CD4-positive, alpha-beta memory T cell (primary cell): Measurements from ENCODE around the gene PRR19. TPM values are rescaled to one million over a fixed set of nuclear protein-coding genes. Genes with fewer than 3 reads are reported as not detected.

Experiments used
- CTCF ChIA-PET: fragments of 350-600 bp; sonication (Branson Sonifier 250); formaldehyde crosslinking; loops from one replicate; lab custom pipeline; 2021; ENCODE audit warnings: inconsistent platforms; ENCODE audit not compliant: partially characterized antibody; lab: Charles Lee
- POLR2A ChIA-PET: fragments of 350-600 bp; sonication (Branson Sonifier 250); formaldehyde crosslinking; loops from one replicate; lab custom pipeline; 2021; ENCODE audit not compliant: partially characterized antibody; lab: Charles Lee
- DNase-seq, 5 donors: peaks; one replicate each; pipeline versions ENCODE4 v3.0.0 to v3.0.0-alpha.2; 2020 to 2022; ENCODE audit warnings: mixed read lengths in 1 of 5
- H3K27ac ChIP-seq: one replicate; pipeline ENCODE4 v1.7.0; 2013; ENCODE audit warnings: low read depth, low read length
- H3K27me3 ChIP-seq: 2 replicates; pipeline ENCODE4 v1.7.0; 2013; ENCODE audit warnings: mild to moderate bottlenecking, low read length, moderate library complexity; ENCODE audit not compliant: insufficient read depth
- H3K36me3 ChIP-seq: 2 replicates; pipeline ENCODE4 v1.7.0; 2013; ENCODE audit warnings: mild to moderate bottlenecking, low read length, moderate library complexity; ENCODE audit not compliant: insufficient read depth
- H3K4me1 ChIP-seq: 2 replicates; pipeline ENCODE4 v1.7.0; 2013; ENCODE audit warnings: mild to moderate bottlenecking, low read length, moderate library complexity; ENCODE audit not compliant: insufficient read depth
- H3K4me3 ChIP-seq, 2 donors: one replicate each; pipeline ENCODE4 v1.7.0; 2013; ENCODE audit warnings: low read length in 2 of 2, mild to moderate bottlenecking in 1 of 2
- H3K9me3 ChIP-seq, 2 donors: one replicate each; pipeline ENCODE4 v1.7.0; 2013; ENCODE audit warnings: low read length in 2 of 2, control low read depth in 1 of 2; ENCODE audit not compliant: control insufficient read depth in 1 of 2
- H3K27ac Mint-ChIP-seq, 7 donors: one replicate each; pipeline ENCODE4 v1.8.0; 2020 to 2021; ENCODE audit warnings: mixed read lengths in 7 of 7, mild to moderate bottlenecking in 6 of 7, inconsistent platforms in 3 of 7, moderate library complexity in 3 of 7
- H3K27me3 Mint-ChIP-seq, 2 donors: one replicate each; pipeline ENCODE4 v1.8.0; 2020 to 2021; ENCODE audit warnings: mixed read lengths in 2 of 2
- H3K36me3 Mint-ChIP-seq, 2 donors: one replicate each; pipeline ENCODE4 v1.8.0; 2020 to 2021; ENCODE audit warnings: mixed read lengths in 2 of 2, inconsistent platforms in 1 of 2, mild to moderate bottlenecking in 1 of 2
- H3K4me1 Mint-ChIP-seq, 4 donors: one replicate each; pipeline ENCODE4 v1.8.0; 2020 to 2021; ENCODE audit warnings: mixed read lengths in 4 of 4, mild to moderate bottlenecking in 1 of 4
- H3K4me3 Mint-ChIP-seq, 8 donors: one replicate each; pipeline ENCODE4 v1.8.0; 2020 to 2021; ENCODE audit warnings: mixed read lengths in 8 of 8, mild to moderate bottlenecking in 7 of 8, moderate library complexity in 6 of 8, inconsistent platforms in 3 of 8
- H3K9me3 Mint-ChIP-seq, 8 donors: one replicate each; pipeline ENCODE4 v1.8.0; 2020 to 2021; ENCODE audit warnings: mixed read lengths in 8 of 8, mild to moderate bottlenecking in 5 of 8, inconsistent platforms in 3 of 8, moderate library complexity in 1 of 8
- intact Hi-C: fragments of 100-400 bp; cut with micrococcal nuclease; formaldehyde crosslinking; loops from one replicate; pipeline ENCODE4 v1.15.1; 2023
- polyA plus RNA-seq, 2 donors: library from polyadenylated mRNA; unstranded; fragments of 300-500 nt; fragmentation: Illumina TruSeq; gene quantifications; one replicate each; pipeline ENCODE4 v1.2.3, GENCODE V29; 2021
- total RNA-seq, 2 experiments: library from RNA; stranded (reverse); gene quantifications; one replicate each; pipeline ENCODE4 v1.2.3, GENCODE V29; 2021

The PRR19 gene
- total and polyA plus RNA-seq, 4 experiments from 2014 or later: 0.28 to 0.85 (median 0.56) TPM

DNA sequence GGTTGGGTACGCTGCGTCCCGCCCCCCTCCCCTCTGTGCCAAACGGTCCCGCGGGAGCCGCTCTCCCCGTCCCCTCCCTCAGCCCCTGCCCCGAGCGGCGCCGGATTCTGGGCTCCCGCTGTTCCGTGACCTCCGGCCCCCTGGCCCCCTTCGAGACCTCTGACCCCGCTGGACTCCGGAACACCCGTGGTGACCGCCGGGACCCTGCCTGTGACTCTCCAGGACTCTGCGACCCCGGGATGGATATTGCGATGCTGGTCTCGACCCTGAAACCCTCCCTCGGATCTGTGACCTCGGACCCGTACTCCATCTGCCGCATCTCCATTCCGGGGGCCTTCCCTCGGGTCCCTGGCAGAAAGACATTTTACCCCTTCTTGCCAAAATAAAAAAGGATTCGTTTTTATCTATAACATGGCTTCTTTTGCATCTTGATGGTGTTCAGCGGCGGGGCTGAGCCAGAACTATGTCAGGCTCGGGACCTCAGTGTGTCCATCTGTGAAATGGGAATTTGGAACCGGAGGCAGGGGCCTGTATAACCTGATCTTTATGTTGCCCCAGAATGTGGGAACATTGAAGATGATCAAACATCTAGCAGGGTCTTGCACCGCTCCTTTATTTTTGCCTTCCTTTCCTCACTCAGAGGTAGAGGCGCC, 22.8 kb downstream of the PRR19 start:
- Mint-ChIP-seq H3K36me3 (peaks cover 0 to 7% of the 10 kb centered on the region in 2 donors), H3K27me3 (peaks cover 5 to 12% of the 10 kb centered on the region in 2 donors), H3K4me1 (peaks cover 7 to 31% (median 20%) of the 10 kb centered on the region in 4 donors), H3K4me3 (peak overlapping the region; percentile 89 to 95 (median 92)), H3K9me3 (no peaks in the 10 kb centered on the region), H3K27ac (peak overlapping the region; percentile 75 to 91 (median 89))
- intact Hi-C loops: loop anchor here (1.0 to 2.0 kb wide), 11 partner anchors 22 to 248 kb away; partner anchors contain the start of genes ERF, GSK3A, PAFAH1B3 and POU2F2
- no peak overlapping the region for H3K27ac ChIP-seq
- no peak for DNase-seq
- no peaks in the 10 kb centered on the region for H3K36me3 ChIP-seq
- no peaks in the 10 kb centered on the region for H3K9me3 ChIP-seq
- H3K27me3 ChIP-seq: no peaks in the 10 kb centered on the region
- ChIA-PET CTCF (interaction anchor here (3.9 kb wide), 1 partner anchor 215 kb away, joined by 23 read pairs; no protein-coding TSS in a partner anchor), POLR2A (no interaction called here)
- H3K4me3 ChIP-seq: peak overlapping the region; percentile 66 to 67
- peaks cover 19% of the 10 kb centered on the region for H3K4me1 ChIP-seq

DNA sequence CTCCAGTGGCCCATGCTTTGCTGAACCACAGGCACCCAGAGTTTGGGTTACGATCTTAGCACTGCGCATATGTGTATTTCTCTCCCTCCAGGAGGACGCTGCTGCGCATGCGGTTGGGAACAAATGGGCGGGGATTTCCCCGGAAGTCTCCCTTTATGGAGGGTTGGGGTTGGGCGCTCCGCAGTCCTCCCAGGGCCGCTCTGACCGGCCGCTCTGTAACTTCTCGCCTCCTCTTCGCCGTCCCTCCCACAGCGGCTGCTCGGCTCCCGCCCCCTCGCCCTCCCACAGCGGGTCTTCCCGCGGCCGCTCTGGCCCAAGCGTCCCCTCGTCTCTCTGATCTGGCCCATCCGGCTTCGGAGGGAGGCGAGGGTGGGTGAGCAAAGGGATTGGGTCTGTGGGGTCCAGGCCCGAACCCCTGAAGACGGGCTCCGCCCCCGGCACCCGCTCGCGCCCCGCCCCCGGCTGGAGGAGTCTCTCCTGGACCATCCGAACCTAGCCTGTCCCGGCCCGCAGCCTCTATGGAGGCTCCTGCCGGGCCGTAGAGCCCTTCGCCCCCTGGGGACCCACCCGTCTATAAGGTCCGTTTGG, 23.5 kb downstream of the PRR19 start, which contains the start of gene MEGF8:
Gene MEGF8 (plus strand): TSS at position 328 of the 588 bp plus-strand sequence. CDS start 609 bp downstream, outside the sequence.
- Mint-ChIP-seq H3K9me3 (no peaks in the 10 kb centered on the region), H3K4me1 (peaks cover 7 to 31% (median 20%) of the 10 kb centered on the region in 4 donors), H3K4me3 (peak within 1 kb of the TSS; percentile 89 to 95 (median 92)), H3K27me3 (peaks cover 5 to 12% of the 10 kb centered on the region in 2 donors), H3K27ac (peak within 1 kb of the TSS; percentile 85 to 91 (median 90)), H3K36me3 (peaks cover 0 to 7% of the 10 kb centered on the region in 2 donors)
- intact Hi-C loops: loop anchor here (1.0 to 2.0 kb wide), 11 partner anchors 23 to 249 kb away; partner anchors contain the start of genes ERF, GSK3A, PAFAH1B3 and POU2F2
- H3K27ac ChIP-seq: peak within 1 kb of the TSS; percentile 81
- H3K36me3 ChIP-seq: no peaks in the 10 kb centered on the region
- peak within 1 kb of the TSS; percentile 66 to 90 for H3K4me3 ChIP-seq
- H3K27me3 ChIP-seq: no peaks in the 10 kb centered on the region
- peak; percentile 97 to 99 (median 99) for DNase-seq
- POLR2A ChIA-PET: no interaction called here
- H3K4me1 ChIP-seq: peaks cover 19% of the 10 kb centered on the region
- CTCF ChIA-PET: no interaction called here
- no peaks in the 10 kb centered on the region for H3K9me3 ChIP-seq

DNA sequence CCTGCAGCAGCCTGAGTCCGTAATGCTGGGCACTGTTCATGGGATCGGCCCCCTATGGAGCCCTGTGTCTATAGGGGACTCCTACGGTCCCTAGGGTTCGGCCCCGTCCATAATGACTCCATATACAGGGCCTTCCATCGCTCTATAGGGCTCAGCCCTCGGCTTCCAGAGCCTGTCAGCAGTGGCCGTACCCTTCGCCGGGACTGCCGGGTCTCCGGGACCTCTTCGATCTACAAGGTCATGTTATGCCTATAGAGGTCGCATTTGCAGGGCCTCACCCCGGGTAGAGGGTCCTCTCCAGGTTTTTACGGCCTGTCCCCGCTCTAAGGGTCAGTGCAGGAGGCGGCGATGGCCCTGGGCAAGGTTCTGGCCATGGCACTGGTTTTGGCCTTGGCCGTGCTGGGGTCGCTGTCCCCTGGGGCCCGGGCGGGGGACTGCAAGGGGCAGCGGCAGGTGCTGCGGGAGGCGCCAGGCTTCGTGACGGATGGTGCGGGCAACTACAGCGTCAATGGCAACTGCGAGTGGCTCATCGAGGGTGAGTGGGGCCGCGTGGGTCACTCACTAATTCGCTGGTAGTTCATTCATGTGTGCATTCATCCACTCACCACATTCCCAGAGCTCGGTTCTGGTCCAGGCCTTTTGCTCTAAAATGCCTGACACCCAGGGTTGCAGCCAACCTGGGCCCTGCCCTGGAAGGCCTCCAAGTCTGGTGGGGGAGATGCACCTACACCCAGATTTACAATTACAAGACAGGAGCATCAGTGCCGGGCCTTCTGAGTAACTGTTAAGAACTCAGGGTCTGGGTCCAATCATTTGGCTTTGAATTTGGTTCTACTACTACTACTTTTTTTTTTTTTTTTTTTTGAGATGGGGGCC, 24.2 kb downstream of the PRR19 start:
- peak overlapping the region; percentile 81 for H3K27ac ChIP-seq
- intact Hi-C loops: loop anchor here (1.0 to 2.0 kb wide), 11 partner anchors 24 to 250 kb away; partner anchors contain the start of genes ERF, GSK3A, PAFAH1B3 and POU2F2
- no peaks in the 10 kb centered on the region for H3K9me3 ChIP-seq
- peak overlapping the region; percentile 89 to 95 (median 92) for H3K4me3 Mint-ChIP-seq
- peak in 2 of 5 donors; percentile 32 to 53 for DNase-seq
- peaks cover 19% of the 10 kb centered on the region for H3K4me1 ChIP-seq
- POLR2A ChIA-PET: interaction anchor here (0.7 kb wide), 1 partner anchor 82 kb away, joined by 3 read pairs; no protein-coding TSS in a partner anchor
- peaks cover 0 to 7% of the 10 kb centered on the region in 2 donors for H3K36me3 Mint-ChIP-seq
- CTCF ChIA-PET: no interaction called here
- H3K27me3 ChIP-seq: no peaks in the 10 kb centered on the region
- peak overlapping the region; percentile 66 to 90 for H3K4me3 ChIP-seq
- peaks cover 5 to 12% of the 10 kb centered on the region in 2 donors for H3K27me3 Mint-ChIP-seq
- H3K4me1 Mint-ChIP-seq: peaks cover 7 to 31% (median 20%) of the 10 kb centered on the region in 4 donors
- H3K36me3 ChIP-seq: no peaks in the 10 kb centered on the region
- no peaks in the 10 kb centered on the region for H3K9me3 Mint-ChIP-seq
- peak overlapping the region; percentile 85 to 90 (median 89) for H3K27ac Mint-ChIP-seq

DNA sequence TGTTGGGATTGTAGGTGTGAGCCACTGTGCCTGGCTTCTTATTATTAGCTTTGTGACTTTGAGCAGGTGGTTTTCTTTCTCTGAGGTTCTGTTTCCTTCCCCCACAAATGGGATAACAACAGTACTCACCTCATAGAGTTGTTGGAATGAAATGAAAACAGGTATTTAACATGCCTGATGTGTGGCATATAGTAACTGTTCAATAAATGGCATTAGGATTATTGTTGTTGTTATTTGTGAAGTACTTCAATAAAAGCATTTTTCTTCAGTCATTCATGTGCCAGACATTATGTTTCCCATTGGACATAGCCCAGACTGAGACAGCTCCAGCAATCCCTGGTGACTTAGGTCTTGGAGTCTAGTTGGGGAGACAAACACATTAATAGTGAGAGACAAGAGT, 25.0 kb downstream of the PRR19 start:
- H3K27ac ChIP-seq: no peak overlapping the region
- Mint-ChIP-seq H3K27ac (peak overlapping the region in 1 of 7 donors; percentile 38), H3K27me3 (peaks cover 5 to 12% of the 10 kb centered on the region in 2 donors), H3K36me3 (peaks cover 0 to 7% of the 10 kb centered on the region in 2 donors), H3K4me3 (peak overlapping the region; percentile 51 to 94 (median 79)), H3K4me1 (peaks cover 7 to 31% (median 20%) of the 10 kb centered on the region in 4 donors), H3K9me3 (no peaks in the 10 kb centered on the region)
- CTCF ChIA-PET: interaction anchor here (1.5 kb wide), 1 partner anchor 112 kb away, joined by 5 read pairs; no protein-coding TSS in a partner anchor
- POLR2A ChIA-PET: interaction anchor here (0.7 kb wide), 1 partner anchor 83 kb away, joined by 3 read pairs; no protein-coding TSS in a partner anchor
- DNase-seq: no peak
- intact Hi-C loops: no loop called here
- H3K9me3 ChIP-seq: no peaks in the 10 kb centered on the region
- no peaks in the 10 kb centered on the region for H3K36me3 ChIP-seq
- no peaks in the 10 kb centered on the region for H3K27me3 ChIP-seq
- H3K4me3 ChIP-seq: no peak overlapping the region
- H3K4me1 ChIP-seq: peaks cover 19% of the 10 kb centered on the region

DNA sequence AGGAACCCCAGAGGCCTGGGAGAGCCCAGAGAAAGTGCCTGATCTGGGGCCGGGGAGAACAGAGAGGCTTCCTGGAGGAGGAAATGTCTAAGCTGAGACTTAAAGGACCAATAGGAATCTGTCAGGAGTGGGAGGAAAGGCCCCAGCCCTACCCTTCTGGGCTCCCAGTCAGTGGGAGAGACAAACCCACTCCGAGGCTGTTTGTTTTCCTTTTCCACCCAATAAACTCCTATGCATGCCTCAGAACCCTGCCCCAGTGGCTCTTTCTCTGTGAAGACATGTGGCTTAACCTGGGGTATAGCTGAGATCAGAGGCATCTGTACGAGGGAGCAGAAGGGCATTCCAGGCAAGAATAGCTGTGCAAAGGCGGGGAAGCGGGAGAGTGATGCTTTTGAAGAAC, 25.4 kb downstream of the PRR19 start:
- Histone ChIP-seq H3K9me3 (no peaks in the 10 kb centered on the region), H3K27ac (no peak overlapping the region), H3K36me3 (no peaks in the 10 kb centered on the region), H3K4me1 (peaks cover 19% of the 10 kb centered on the region), H3K4me3 (no peak overlapping the region), H3K27me3 (no peaks in the 10 kb centered on the region)
- Mint-ChIP-seq H3K36me3 (peaks cover 0 to 7% of the 10 kb centered on the region in 2 donors), H3K4me3 (peak overlapping the region in 3 of 8 donors; percentile 26 to 92 (median 69)), H3K27me3 (peaks cover 5 to 9% of the 10 kb centered on the region in 2 donors), H3K9me3 (no peaks in the 10 kb centered on the region), H3K4me1 (peaks cover 7 to 31% (median 20%) of the 10 kb centered on the region in 4 donors), H3K27ac (no peak overlapping the region)
- intact Hi-C loops: no loop called here
- DNase-seq: no peak
- CTCF ChIA-PET: interaction anchor here (1.5 kb wide), 1 partner anchor 111 kb away, joined by 5 read pairs; no protein-coding TSS in a partner anchor
- POLR2A ChIA-PET: no interaction called here

DNA sequence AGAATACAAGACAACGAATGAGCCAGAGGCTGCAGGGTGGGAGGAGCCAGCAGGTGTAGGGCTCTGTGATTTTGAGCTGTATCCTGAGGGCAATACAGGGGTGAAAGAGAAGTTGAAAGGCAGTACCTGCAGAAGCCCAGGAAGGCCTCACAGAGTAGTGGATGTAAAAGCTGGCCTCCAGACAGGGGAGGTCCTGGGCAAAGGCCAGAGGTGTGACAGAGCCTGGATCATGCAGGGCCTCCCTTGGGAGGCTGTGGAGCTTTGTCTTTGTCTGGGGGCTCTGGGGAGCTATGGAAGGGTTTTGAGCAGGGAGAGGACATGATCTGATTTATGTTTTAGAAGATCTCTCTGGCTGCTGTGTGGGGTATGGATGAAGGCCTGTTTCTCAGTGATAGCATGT, 26.2 kb downstream of the PRR19 start:
- Histone ChIP-seq H3K27me3 (no peaks in the 10 kb centered on the region), H3K4me1 (peaks cover 19% of the 10 kb centered on the region), H3K4me3 (no peak overlapping the region), H3K9me3 (no peaks in the 10 kb centered on the region), H3K36me3 (no peaks in the 10 kb centered on the region), H3K27ac (no peak overlapping the region)
- Mint-ChIP-seq H3K27me3 (peaks cover 5 to 8% of the 10 kb centered on the region in 2 donors), H3K4me3 (peak overlapping the region in 1 of 8 donors; percentile 17), H3K9me3 (no peaks in the 10 kb centered on the region), H3K36me3 (peaks cover 0 to 7% of the 10 kb centered on the region in 2 donors), H3K27ac (peak overlapping the region in 1 of 7 donors; percentile 55), H3K4me1 (peaks cover 7 to 30% (median 20%) of the 10 kb centered on the region in 4 donors)
- ChIA-PET POLR2A (no interaction called here), CTCF (interaction anchor here (1.5 kb wide), 1 partner anchor 111 kb away, joined by 5 read pairs; no protein-coding TSS in a partner anchor)
- no peak for DNase-seq
- intact Hi-C loops: no loop called here
